HepG2 (cell line): ENCODE measurements around the gene C2orf92. TPM values are rescaled to one million over a fixed set of nuclear protein-coding genes. Genes with fewer than 3 reads are reported as not detected.

Source experiments
- ATAC-seq: fragments of 200-7000 bp; cut with Tn5 transposase; 3 replicates; pipeline ENCODE4 v1.9.1; 2020; ENCODE audit warnings: mild to moderate bottlenecking, moderate library complexity
- BruUV-seq: library from RNA; stranded (reverse); fragments of 400-500 nt; replicated peaks from 2 replicates; lab custom pipeline; 2021; lab: Mats Ljungman, UMichigan
- CTCF ChIA-PET: fragments of 300-600 bp; formaldehyde crosslinking; extraction: SDS; loops from one replicate; lab custom pipeline; 2021; ENCODE audit warnings: low total read pairs, inconsistent platforms, low intra/inter-chr PET ratio; lab: Yijun Ruan, JAX
- POLR2A ChIA-PET: fragments of 350-600 bp; sonication (Branson Sonifier 250); formaldehyde crosslinking; loops from one replicate; lab custom pipeline; 2020; ENCODE audit warnings: antibody characterized with exemption, inconsistent platforms; lab: Yijun Ruan, JAX
- DNase-seq: peaks from one replicate; pipeline ENCODE4 v3.0.0-alpha.2; 2015; ENCODE audit warnings: low spot score
- FAIRE-seq: peaks from 3 replicates; lab custom pipeline; 2011; peaks lifted over from hg19 to GRCh38; lab: Jason Lieb, UNC
- H2AFZ ChIP-seq: one replicate; pipeline ENCODE4 v1.6.1; 2011; ENCODE audit warnings: low read length, inconsistent platforms
- H3K27ac ChIP-seq: fragments of 300-600 bp; 3 replicates; pipeline ENCODE4 v1.8.0; 2011; ENCODE audit warnings: mixed run types, mild to moderate bottlenecking, mixed read lengths, low read length, inconsistent platforms; ENCODE audit not compliant: insufficient read depth; ENCODE audit errors: extremely low read length
- H3K27me3 ChIP-seq, 2 experiments: fragments of 200-600 bp in 1 of 2; 2 replicates in 1 of 2; 3 replicates in 1 of 2; pipeline versions ENCODE4 v1.6.0 to v1.8.0; 2011; ENCODE audit warnings: low read length in 2 of 2, mild to moderate bottlenecking in 2 of 2, moderate library complexity in 2 of 2, inconsistent platforms in 1 of 2; ENCODE audit not compliant: insufficient read depth in 2 of 2, control insufficient read depth in 1 of 2
- H3K36me3 ChIP-seq, 2 experiments: fragments of 200-600 bp in 1 of 2; replicated peaks in 1 of 2; 2 replicates in 1 of 2; 3 replicates in 1 of 2; pipeline versions ENCODE4 v1.5.1 to v1.8.0; 2011; ENCODE audit warnings: low read length in 2 of 2, inconsistent platforms in 1 of 2; ENCODE audit not compliant: insufficient read depth in 2 of 2, control insufficient read depth in 1 of 2
- H3K4me1 ChIP-seq: 2 replicates; pipeline ENCODE4 v1.5.1; 2012; ENCODE audit warnings: low read length, inconsistent platforms; ENCODE audit not compliant: insufficient read depth
- H3K4me2 ChIP-seq: 2 replicates; pipeline ENCODE4 v1.6.0; 2011; ENCODE audit warnings: low read depth, low read length, inconsistent platforms
- H3K4me3 ChIP-seq, 3 experiments: fragments of 200-600 bp in 1 of 3; sonication (generic), shearing (Covaris generic) in 1 of 3; replicated peaks in 1 of 3; 2 replicates each; pipeline ENCODE4 v1.5.1; 2011 to 2016; ENCODE audit warnings: low read length in 3 of 3, inconsistent platforms in 2 of 3, low read depth in 2 of 3, mild to moderate bottlenecking in 2 of 3, control low read depth in 1 of 3, mixed read lengths in 1 of 3; ENCODE audit not compliant: insufficient read depth in 1 of 3
- H3K79me2 ChIP-seq: one replicate; pipeline ENCODE4 v1.6.1; 2011; ENCODE audit warnings: low read length, inconsistent platforms; ENCODE audit not compliant: insufficient read depth
- H3K9ac ChIP-seq: 2 replicates; pipeline ENCODE4 v1.6.0; 2011; ENCODE audit warnings: mild to moderate bottlenecking, low read depth, low read length, inconsistent platforms; ENCODE audit not compliant: insufficient read depth
- H3K9me3 ChIP-seq: 2 replicates; pipeline ENCODE4 v1.5.1; 2012; ENCODE audit warnings: mild to moderate bottlenecking, low read length
- H4K20me1 ChIP-seq: 2 replicates; pipeline ENCODE4 v1.6.0; 2011; ENCODE audit warnings: inconsistent platforms, mild to moderate bottlenecking, low read length, moderate library complexity; ENCODE audit not compliant: insufficient read depth
- BCL6 ChIP-seq: IDR thresholded peaks from 2 replicates; pipeline ENCODE4 v1.6.1; 2016; ENCODE audit warnings: missing genetic modification reagents, missing compliant biosample characterization
- BCLAF1 ChIP-seq: fragments of 450-650 bp; IDR thresholded peaks from 2 replicates; pipeline ENCODE4 v1.6.1; 2017; ENCODE audit warnings: mild to moderate bottlenecking
- GPBP1L1 ChIP-seq: sonication (generic); formaldehyde crosslinking; IDR thresholded peaks from 2 replicates; pipeline ENCODE4 v1.5.0; 2020; ENCODE audit warnings: mild to moderate bottlenecking, missing genetic modification reagents
- GZF1 ChIP-seq: sonication (generic); formaldehyde crosslinking; IDR thresholded peaks from 2 replicates; pipeline ENCODE4 v1.5.1; 2020; ENCODE audit warnings: mild to moderate bottlenecking, missing genetic modification reagents
- HNRNPUL1 ChIP-seq: fragments of 200-400 bp; formaldehyde crosslinking; IDR thresholded peaks from 2 replicates; pipeline ENCODE4 v1.6.1; 2017; ENCODE audit warnings: low read depth, mild to moderate bottlenecking, low read length, moderate library complexity
- KDM3A ChIP-seq: IDR thresholded peaks from 2 replicates; pipeline ENCODE4 v1.6.1; 2018; ENCODE audit warnings: low read depth, missing compliant biosample characterization
- MATR3 ChIP-seq: sonication (generic); formaldehyde crosslinking; IDR thresholded peaks from 2 replicates; pipeline ENCODE4 v1.4.0; 2020; ENCODE audit warnings: missing genetic modification reagents
- POGK ChIP-seq: sonication (generic); formaldehyde crosslinking; conservative IDR thresholded peaks from 2 replicates; pipeline ENCODE4 v1.8.0; 2022; ENCODE audit warnings: mild to moderate bottlenecking, moderate library complexity, missing genetic modification reagents
- TCF7L2 ChIP-seq: IDR thresholded peaks from 2 replicates; pipeline ENCODE4 v1.6.1; 2011; ENCODE audit warnings: mild to moderate bottlenecking, low read depth, low read length, moderate library complexity
- U2AF1 ChIP-seq: fragments of 200-400 bp; formaldehyde crosslinking; optimal IDR thresholded peaks from 2 replicates; pipeline ENCODE3; 2017; ENCODE audit warnings: mild to moderate bottlenecking, low read depth, low read length
- XRCC5 ChIP-seq: fragments of 200-400 bp; formaldehyde crosslinking; optimal IDR thresholded peaks from 2 replicates; pipeline ENCODE3; 2017; ENCODE audit warnings: mild to moderate bottlenecking, low read length
- ZNF362 ChIP-seq: sonication (generic); formaldehyde crosslinking; IDR thresholded peaks from 2 replicates; pipeline ENCODE4 v1.4.0; 2020; ENCODE audit warnings: missing genetic modification reagents, mild to moderate bottlenecking, borderline replicate concordance
- ZNF687 ChIP-seq: sonication (generic); formaldehyde crosslinking; IDR thresholded peaks from 2 replicates; pipeline ENCODE4 v1.5.1; 2020; ENCODE audit warnings: mild to moderate bottlenecking, missing genetic modification reagents, moderate library complexity
- ZSCAN25 ChIP-seq: sonication (generic); formaldehyde crosslinking; IDR thresholded peaks from 2 replicates; pipeline ENCODE4 v1.8.0; 2022; ENCODE audit warnings: mild to moderate bottlenecking, missing genetic modification reagents
- WGBS: methylation state at CpG from one replicate; pipeline ENCODE4 v1.1.6; 2017; ENCODE audit warnings: low lambda C conversion rate; 5-methylcytosine and 5-hydroxymethylcytosine counted together
- in situ Hi-C: cut with HindIII; loops from 2 replicates; pipeline ENCODE4 v1.10.0; 2017; ENCODE audit warnings: low pct_unique_long_range_greater_than_20kb; ENCODE audit not compliant: extremely low pct_ligation_motif_present
- intact Hi-C: fragments of 100-400 bp; cut with micrococcal nuclease; formaldehyde crosslinking; loops from one replicate; pipeline ENCODE4 v1.10.0; 2022; ENCODE audit not compliant: unreplicated experiment
- polyA plus RNA-seq, 8 experiments: library from polyadenylated mRNA; depleted of rRNA in 3 of 8; stranded (reverse) in 7 of 8; unstranded in 1 of 8; fragments of >200 nt; fragmentation: Illumina TruSeq in 4 of 8; extraction: Trizol in 4 of 8; gene quantifications; 2 replicates each; pipeline versions ENCODE4 v1.2.1 to v1.2.3, GENCODE V29; 2011 to 2016; ENCODE audit warnings: low read depth in 4 of 8, missing spikeins in 1 of 8, mixed read lengths in 1 of 8; ENCODE audit not compliant: insufficient read depth in 1 of 8
- total RNA-seq, 5 experiments: library from RNA; depleted of rRNA; stranded (reverse); fragments of >200 nt; fragmentation: Illumina TruSeq; extraction: Trizol; gene quantifications; 2 replicates each; pipeline ENCODE4 v1.2.3, GENCODE V29; 2016; ENCODE audit warnings: low read depth in 1 of 5

The C2orf92 gene
- total and polyA plus RNA-seq, 2 of the 13 experiments (the other 11 are each of a cell fraction or from before 2014, with no cell fraction given): 4.9 to 5.0 TPM

- H3K27ac ChIP-seq: no peak overlapping the region
- H3K4me2 ChIP-seq: peak overlapping the region; percentile 22; the same call in 1 of the 2 replicates
- no peaks in the 10 kb centered on the region for H3K79me2 ChIP-seq
- intact Hi-C loops: loop anchor here (5.0 kb wide), 1 partner anchor 42 kb away; no protein-coding TSS in a partner anchor
- DNase-seq (no peak), FAIRE-seq (no peak), ATAC-seq (no peak)
- H2AFZ ChIP-seq: no peak overlapping the region
- peaks cover 15% of the 10 kb centered on the region for H3K4me1 ChIP-seq
- H3K36me3 ChIP-seq: no peaks in the 10 kb centered on the region
- no peaks in the 10 kb centered on the region for H3K9me3 ChIP-seq
- 49% methylated on average over 2 of the region's 5 CpGs for WGBS
- H4K20me1 ChIP-seq: no peaks in the 10 kb centered on the region
- peaks cover 0 to 2% of the 10 kb centered on the region in 2 experiments; a peak in 1 of 5 replicates for H3K27me3 ChIP-seq
- ChIA-PET POLR2A (no interaction called here), CTCF (no interaction called here)
- no TSS peak for BruUV-seq
- no peak overlapping the region for H3K9ac ChIP-seq
- H3K4me3 ChIP-seq: no peak overlapping the region
- in situ Hi-C loops: loop anchor here (5.0 to 10.0 kb wide), 2 partner anchors 37 to 680 kb away; no protein-coding TSS in a partner anchor
- TF ChIP-seq TCF7L2: no peak
- TF ChIP-seq GZF1 (CRISPR knock-in tag): no peak
- no peak for TF ChIP-seq ZSCAN25
- no peak for TF ChIP-seq U2AF1
- TF ChIP-seq POGK (CRISPR knock-in tag): no peak
- no peak for TF ChIP-seq GPBP1L1 (CRISPR knock-in tag)
- TF ChIP-seq BCLAF1: no peak
- no peak for TF ChIP-seq MATR3 (CRISPR knock-in tag)
- TF ChIP-seq ZNF362: no peak
- no peak for TF ChIP-seq KDM3A
- TF ChIP-seq BCL6 (CRISPR knock-in tag): no peak
- no peak for TF ChIP-seq HNRNPUL1
- TF ChIP-seq ZNF687: no peak
- no peak for TF ChIP-seq XRCC5
Observed at GRCh38 chr2:97704989-97705388, 35.5 kb downstream of the C2orf92 start.
